Measurements from ENCODE around the gene FRMD1.

GRCh38 chr6:168039301-168039700, 39.7 kb downstream of the FRMD1 start:
- TF ChIP-seq, protein P1, sequence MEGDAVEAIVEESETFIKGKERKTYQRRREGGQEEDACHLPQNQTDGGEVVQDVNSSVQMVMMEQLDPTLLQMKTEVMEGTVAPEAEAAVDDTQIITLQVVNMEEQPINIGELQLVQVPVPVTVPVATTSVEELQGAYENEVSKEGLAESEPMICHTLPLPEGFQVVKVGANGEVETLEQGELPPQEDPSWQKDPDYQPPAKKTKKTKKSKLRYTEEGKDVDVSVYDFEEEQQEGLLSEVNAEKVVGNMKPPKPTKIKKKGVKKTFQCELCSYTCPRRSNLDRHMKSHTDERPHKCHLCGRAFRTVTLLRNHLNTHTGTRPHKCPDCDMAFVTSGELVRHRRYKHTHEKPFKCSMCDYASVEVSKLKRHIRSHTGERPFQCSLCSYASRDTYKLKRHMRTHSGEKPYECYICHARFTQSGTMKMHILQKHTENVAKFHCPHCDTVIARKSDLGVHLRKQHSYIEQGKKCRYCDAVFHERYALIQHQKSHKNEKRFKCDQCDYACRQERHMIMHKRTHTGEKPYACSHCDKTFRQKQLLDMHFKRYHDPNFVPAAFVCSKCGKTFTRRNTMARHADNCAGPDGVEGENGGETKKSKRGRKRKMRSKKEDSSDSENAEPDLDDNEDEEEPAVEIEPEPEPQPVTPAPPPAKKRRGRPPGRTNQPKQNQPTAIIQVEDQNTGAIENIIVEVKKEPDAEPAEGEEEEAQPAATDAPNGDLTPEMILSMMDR (IDR thresholded peaks at IDR 0.05): no peak
- TF ChIP-seq POLR2A (IDR thresholded peaks at IDR 0.05) (no peak), POLR2AphosphoS5 (IDR thresholded peaks at IDR 0.05) (no peak)
